MV-4-11 (cell line): ENCODE data around the gene SLC46A1.
"Not testable (repeated sequence)": the region's sequence is repeated elsewhere in the genome, so short reads cannot be mapped to it uniquely, and the experiment has no call there.

Experiments used
- DNase-seq: peaks from one replicate; lab custom pipeline; 2025; lab: John Stamatoyannopoulos, UW

The SLC46A1 gene

DNA sequence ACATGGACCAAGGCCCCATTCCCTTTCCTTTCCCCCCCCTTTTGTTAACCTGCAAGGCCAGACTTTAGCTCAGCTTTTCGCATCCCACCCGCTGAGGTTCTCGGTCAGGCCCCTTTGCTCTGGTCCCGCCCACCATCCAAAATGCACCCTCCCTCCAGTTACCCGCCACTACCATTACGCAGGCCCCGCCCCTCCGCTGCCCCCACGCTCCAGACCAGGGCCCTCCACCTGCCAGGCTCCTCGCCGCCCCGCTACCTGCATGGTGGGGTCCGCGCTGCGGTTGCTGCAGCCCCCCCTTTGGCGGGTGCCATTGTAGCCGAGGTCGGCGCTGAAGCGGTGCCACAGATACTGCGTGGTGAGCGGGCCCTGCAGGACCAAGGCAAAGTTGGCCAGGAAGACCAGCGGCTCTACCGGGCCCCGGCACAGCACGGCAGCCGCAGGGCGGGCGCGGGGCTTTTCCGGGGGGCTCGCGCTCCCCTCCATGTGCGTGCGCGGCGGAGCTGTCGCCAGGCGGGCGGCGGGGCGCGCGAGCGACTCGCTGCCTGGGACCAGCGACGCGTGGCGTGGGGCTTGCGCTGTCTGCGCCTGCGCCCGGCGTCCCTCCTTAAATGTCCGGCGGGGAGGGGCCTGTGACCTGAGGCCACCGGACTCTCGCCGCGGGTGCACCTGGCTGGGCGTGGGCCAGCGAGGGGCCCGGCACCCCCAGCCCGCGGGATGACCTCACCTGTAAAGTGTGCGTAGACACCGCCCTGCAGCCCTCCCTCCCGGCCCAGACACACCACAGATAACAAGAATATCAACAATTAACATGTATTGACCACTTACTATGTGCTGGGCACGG, at the start of gene SLC46A1:
Gene SLC46A1, minus strand, starts transcription at position 581 of the 841 bp plus-strand sequence. Its CDS starts 98 bp downstream, at position 483.
- no peak for DNase-seq

- DNase-seq: no peak
Measured at GRCh38 chr17:28449859-28450258, 43.8 kb upstream of the SLC46A1 start.

DNA sequence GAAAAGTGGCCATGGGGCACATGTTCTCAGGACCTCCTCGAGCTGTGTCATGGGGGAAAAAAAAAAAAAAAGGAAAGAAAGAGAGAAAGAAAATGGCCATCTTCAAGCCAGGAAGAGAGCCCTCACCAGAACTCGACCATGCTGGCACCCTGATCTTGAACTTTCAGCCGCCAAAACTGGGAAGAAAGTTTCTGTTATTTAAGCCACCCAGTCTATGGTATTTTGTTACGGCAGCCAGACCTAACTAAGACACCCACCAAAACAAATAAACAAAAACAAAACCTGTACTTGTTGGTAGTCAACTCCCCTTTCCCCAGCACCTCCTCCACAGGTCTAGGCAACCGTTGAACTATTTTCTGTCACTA, 41.4 kb upstream of the SLC46A1 start:
- no peak for DNase-seq

DNA sequence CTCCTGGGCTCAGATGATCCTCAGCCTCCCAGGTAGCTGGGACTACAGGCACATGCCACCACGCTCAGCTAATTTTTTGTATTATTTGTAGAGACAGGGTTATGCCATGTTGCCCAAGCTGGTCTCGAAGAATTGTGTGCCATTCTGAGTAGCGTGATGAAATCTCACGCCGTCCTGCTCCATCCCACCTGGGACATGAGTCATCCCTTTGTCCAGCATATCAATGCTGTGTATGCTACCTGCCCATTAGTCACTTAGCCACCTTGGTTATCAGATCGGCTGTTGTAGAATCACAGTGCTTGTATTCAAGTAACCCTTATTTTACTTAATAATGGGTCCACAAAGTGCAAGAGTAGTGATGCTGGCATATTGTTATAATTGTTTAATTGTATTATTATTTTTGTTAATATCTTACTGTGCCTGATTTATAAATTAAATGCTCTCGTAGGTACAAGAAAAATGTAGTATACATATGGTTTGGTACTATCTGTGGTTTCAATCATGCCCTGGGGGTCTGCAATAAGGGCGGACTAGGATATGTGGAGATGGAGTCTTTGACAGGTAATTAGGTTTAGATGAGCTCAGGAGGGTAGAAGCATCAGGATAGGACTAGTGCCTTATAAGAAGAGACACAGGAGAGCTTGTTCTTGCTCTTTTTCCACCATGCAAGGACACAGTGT, 40.8 kb upstream of the SLC46A1 start:
- no peak for DNase-seq

DNA sequence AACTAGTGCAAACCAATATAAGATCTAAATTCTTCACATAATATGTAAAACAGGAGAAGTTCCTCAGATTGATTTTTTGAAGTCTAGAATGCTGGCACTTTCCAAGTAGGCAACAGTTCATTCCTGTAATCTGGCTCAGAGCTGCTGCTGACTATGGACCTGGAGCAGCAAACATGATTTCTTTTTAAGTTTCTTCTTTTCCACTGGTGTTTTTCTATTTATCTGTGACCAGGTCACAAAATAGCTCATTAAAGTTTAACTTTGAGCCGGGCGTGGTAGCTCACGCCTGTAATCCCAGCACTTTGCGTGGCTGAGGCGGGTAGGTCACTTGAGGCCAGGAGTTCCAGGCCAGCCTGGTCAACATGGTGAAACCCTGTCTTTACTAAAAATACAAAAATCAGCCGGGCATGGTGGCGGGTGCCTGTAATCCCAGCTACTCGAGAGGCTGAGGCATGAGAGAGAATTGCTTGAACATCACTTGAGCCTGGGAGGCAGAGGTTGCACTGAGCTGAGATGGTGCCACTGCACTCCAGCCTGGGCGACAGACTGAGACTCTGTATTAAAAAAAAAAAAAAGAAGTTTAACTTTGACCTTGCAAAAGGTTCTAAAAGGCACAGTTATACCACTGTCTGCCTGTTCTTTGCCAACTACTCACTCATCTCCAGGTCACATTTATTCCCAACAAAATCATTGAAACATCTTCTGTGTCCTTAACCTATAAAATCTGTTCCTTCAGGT, 38.1 kb upstream of the SLC46A1 start:
- no peak for DNase-seq

GRCh38 chr17:28434326-28434725, 28.3 kb upstream of the SLC46A1 start:
- DNase-seq: not testable (repeated sequence)

- DNase-seq: peak; percentile 55
Measured at GRCh38 chr17:28433721-28434120, 27.7 kb upstream of the SLC46A1 start.

- not testable (repeated sequence) for DNase-seq
Measured at GRCh38 chr17:28427982-28428381, 22.0 kb upstream of the SLC46A1 start.

DNA sequence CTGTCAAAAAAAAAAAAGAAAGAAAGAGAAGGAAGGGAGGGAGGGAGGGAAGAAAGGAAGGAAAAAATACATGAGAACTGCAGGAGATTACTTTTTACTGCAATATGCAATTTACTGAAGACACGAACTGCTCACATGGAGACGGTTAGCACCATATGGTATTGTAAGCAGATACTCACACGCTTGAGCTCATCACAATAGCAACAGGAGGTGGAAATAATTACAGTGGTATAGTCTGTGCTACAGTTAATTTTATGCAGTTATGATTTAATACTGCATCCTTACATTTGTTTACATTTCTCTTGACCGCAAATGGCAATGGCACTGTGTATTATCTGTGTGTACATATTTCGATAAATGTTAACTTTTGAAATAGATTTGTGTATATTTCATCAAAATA, 21.4 kb upstream of the SLC46A1 start:
- DNase-seq: no peak

DNA sequence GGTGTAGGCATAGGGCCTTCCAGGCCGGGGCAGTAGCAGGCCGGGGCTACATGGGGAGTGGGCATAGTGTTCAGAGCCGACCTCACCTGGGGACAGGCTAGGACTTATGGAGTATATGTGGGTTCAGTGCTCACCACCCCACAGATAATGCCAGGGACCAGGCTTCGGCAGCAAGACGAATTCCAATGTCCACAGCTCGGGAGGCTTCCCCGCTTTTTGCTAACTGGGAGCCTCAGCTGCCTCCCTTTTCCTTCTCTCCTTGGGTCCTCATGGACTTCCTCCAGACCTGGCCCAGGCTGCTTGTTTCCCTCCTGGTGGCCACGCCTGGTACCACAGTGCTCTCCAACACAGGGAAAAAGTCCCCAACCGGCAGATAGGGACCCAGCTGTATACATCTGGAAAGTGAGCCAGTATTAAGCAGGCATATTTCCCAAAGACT, 20.1 kb upstream of the SLC46A1 start:
- no peak for DNase-seq

DNA sequence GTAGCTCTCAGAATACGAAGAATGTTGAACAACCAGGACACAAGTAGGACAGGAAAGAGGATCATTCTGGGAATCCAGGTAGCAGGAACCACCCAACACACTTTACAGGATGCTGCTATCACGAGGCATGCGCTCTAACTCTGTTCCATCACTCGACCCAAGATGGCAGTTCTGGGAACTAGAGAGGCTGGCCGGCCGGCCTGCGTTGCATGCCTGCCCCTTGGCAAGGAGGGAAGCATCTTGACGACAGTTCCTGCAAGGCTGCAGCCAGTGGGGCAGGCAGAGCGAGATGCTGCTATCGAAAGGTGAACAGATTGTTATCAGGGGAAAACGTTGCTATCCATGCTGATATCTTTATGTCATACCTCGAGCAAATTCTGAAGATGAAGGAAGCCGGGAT, 19.2 kb upstream of the SLC46A1 start:
- no peak for DNase-seq

DNA sequence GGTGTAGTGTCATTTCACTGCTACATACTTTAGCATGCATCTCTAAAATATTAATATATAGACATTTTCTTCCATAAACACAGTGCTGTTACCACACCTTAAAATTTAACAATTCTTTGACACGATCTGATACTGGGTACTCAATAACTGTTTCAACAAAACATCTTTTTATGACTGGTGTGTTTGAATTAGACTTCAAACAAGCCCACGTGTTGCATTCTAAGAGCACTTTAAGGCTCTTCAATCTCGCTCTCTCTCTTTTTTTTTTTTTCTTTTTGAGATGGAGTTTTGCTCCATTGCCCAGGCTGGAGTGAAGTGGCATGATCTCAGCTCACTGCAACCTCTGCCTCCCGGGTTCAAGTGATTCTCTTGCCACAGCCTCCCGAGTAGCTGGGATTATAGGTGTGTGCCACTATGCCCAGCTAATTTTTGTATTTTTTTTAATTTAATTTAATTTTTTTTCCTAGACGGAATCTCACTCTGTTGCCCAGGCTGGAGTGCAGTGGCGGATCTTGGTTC, 15.8 kb upstream of the SLC46A1 start:
- DNase-seq: no peak

DNA sequence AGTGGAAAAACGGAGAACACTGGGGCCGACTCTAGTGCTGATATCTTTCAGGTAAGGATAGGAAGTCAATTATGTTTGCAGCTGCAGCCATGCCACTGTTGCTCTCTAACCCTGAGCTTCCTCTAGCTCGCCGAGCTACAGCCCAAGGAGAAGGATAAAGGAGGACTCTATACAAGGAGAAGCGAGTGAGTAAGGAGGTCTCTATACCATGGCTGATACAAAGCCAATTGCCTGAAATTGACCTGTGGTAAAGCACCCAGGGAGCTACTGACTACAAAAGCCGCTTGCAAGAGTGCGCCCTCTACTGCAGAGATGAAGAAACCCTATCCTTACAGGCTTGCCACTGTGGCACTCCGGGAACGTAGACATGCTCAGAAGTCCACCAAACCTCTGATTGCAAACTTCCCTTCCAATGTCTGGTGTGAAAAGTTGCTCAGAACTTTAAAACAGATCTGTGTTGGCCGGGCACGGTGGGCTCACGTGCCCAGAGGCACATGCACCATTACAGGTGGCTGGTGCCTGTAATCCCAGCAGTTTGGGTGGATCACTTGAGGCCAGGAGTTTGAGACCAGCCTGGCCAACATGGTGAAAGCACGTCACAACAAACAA, 10.8 kb upstream of the SLC46A1 start:
- DNase-seq: peak; percentile 62

- no peak for DNase-seq
Measured at GRCh38 chr17:28415886-28416285, 9.9 kb upstream of the SLC46A1 start.

GRCh38 chr17:28413804-28414203, 7.8 kb upstream of the SLC46A1 start:
- DNase-seq: no peak

DNA sequence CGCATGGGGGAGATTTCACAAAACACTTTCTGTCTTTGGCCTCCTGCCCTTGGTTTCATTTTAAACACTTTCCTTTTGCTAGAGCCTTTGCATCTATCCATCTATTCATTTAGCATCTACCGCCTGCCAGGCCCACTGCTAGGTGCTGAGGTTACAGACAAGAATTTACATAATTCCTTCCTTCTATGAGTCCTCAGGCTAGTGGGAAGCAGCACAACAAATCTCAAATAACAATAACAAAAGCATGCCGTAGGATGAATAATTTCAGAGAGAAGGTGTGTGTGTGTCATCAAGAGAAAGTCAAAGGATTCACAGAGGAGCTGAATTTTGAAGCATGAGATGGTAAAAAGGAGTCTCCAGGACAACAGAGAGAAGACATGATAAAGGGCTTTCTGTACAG, 6.1 kb upstream of the SLC46A1 start:
- DNase-seq: no peak

- no peak for DNase-seq
Measured at GRCh38 chr17:28407974-28408306, 1.9 kb upstream of the SLC46A1 start.

GRCh38 chr17:28407130-28407973, 1.3 kb upstream of the SLC46A1 start:
- no peak for DNase-seq

GRCh38 chr17:28406473-28406814, 432 bp upstream of the SLC46A1 start:
- DNase-seq: no peak

- no peak for DNase-seq
Measured at GRCh38 chr17:28404812-28405570, 1.0 kb downstream of the SLC46A1 start.

- no peak for DNase-seq
Measured at GRCh38 chr17:28404461-28404811, 1.6 kb downstream of the SLC46A1 start.
